Measurements from ENCODE around the gene CD4. TPM values are rescaled to one million over a fixed set of nuclear protein-coding genes. Genes with fewer than 3 reads are reported as not detected.
"Not testable (repeated sequence)": the region's sequence is repeated elsewhere in the genome, so short reads cannot be mapped to it uniquely, and the experiment has no call there.

CD4 gene
- total RNA-seq, 4 donors from 2014 or later, result 7.5 to 12.6 (median 8.9) TPM

DNA sequence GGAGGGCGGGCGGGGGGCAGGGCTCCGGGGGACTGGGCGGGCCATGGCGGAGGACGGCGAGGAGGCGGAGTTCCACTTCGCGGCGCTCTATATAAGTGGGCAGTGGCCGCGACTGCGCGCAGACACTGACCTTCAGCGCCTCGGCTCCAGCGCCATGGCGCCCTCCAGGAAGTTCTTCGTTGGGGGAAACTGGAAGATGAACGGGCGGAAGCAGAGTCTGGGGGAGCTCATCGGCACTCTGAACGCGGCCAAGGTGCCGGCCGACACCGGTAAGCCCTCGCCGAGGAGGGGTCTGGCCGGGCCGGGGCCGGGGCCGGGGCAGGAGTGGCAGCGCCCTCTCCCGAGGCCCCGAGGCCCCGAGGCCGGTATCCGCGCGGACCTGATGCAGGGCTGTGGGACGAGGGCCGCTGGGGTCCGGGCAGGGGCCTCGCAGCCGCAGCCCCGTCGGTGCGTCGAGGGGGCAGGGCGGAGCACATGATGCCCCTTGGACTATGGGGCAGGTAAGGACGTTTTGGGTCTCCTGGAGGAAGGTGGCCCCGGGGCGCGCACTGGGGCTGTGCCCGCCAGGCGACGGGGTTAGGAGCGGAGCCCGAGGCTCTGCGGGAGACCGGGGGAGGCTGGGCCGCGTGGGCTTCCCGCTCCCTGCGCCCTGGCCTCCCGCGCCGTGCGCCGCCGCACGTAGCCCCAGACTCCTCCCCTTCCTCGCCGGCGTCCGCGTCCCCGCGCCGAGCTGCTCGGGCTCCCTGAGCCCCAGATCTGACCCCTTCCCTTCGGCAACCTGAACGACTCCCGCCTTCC lies 78.3 kb downstream of the CD4 start, which contains the start of gene TPI1:
TPI1 (plus strand) TSS at position 119 of the 798 bp plus-strand sequence; CDS start at position 155, 36 bp downstream.
- Histone ChIP-seq H3K9me3 (no peaks in the 10 kb centered on the region), H3K27ac (peak within 1 kb of the TSS; percentile 77 to 98 (median 96)), H3K36me3 (peaks cover 0 to 58% (median 0%) of the 10 kb centered on the region in 3 donors), H3K27me3 (no peaks in the 10 kb centered on the region), H3K4me1 (peaks cover 0 to 52% (median 32%) of the 10 kb centered on the region in 4 donors), H3K4me3 (peak within 1 kb of the TSS; percentile 76 to 96 (median 94))
- 0 to 2% methylated on average over 15 to 24 of the region's 86 CpGs for WGBS, 2 donors
- TF ChIP-seq POLR2A (IDR thresholded peaks at IDR 0.05), result peak; percentile 96
- TF ChIP-seq, protein P1, sequence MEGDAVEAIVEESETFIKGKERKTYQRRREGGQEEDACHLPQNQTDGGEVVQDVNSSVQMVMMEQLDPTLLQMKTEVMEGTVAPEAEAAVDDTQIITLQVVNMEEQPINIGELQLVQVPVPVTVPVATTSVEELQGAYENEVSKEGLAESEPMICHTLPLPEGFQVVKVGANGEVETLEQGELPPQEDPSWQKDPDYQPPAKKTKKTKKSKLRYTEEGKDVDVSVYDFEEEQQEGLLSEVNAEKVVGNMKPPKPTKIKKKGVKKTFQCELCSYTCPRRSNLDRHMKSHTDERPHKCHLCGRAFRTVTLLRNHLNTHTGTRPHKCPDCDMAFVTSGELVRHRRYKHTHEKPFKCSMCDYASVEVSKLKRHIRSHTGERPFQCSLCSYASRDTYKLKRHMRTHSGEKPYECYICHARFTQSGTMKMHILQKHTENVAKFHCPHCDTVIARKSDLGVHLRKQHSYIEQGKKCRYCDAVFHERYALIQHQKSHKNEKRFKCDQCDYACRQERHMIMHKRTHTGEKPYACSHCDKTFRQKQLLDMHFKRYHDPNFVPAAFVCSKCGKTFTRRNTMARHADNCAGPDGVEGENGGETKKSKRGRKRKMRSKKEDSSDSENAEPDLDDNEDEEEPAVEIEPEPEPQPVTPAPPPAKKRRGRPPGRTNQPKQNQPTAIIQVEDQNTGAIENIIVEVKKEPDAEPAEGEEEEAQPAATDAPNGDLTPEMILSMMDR (IDR thresholded peaks at IDR 0.05), result peak in 3 of 5 experiments; percentile 3 to 23 (median 10)
- TF ChIP-seq EP300 (IDR thresholded peaks at IDR 0.05), result peak in 1 of 2 donors; percentile 99
- DNase-seq (ENCODE audit: low spot score in 2 of 2), result peak in 1 of 2 donors; percentile 74

DNA sequence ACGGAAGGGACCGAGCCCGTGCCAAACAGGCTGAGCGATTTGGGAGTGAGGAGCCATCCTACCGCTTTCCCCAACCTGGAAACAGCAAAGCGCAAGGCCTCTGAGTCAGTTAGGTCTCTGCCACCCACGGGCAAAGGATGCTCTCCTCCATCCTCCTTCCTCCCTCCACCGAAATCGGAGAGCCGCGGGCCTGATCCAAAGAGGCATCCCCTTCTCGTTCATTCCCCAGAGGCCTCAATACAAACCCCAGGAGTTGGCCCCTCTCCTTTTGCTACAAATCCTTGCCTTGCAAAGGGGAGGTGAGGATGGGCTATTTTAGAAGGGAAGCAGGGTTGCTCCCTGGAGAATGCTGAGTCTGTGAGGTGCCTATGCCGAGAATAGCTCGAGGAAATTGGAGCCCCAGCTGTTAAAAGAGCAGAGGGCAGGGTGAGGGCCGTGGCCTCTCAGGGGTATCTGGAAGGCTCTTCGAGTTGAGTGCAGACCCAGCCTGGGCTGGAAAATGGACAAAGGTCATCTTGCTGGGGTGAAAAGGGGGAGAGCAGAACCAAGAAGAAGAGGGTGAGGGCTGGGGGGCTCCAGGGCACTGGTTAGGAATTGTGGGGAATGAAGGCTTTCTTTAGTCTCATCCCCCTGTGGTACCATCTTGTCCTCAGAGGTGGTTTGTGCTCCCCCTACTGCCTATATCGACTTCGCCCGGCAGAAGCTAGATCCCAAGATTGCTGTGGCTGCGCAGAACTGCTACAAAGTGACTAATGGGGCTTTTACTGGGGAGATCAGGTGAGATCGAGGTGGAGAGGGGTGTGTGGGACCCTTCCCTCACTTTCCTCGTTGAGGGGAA lies 79.1 kb downstream of the CD4 start:
- DNase-seq (ENCODE audit: low spot score in 2 of 2), result no peak
- TF ChIP-seq, protein P1 (IDR thresholded peaks at IDR 0.05), result no peak
- TF ChIP-seq POLR2A (IDR thresholded peaks at IDR 0.05) (no peak), EP300 (IDR thresholded peaks at IDR 0.05) (no peak)
- WGBS, 2 donors, result 5 to 7% methylated on average over 17 to 22 of the region's 22 CpGs
- H3K27ac ChIP-seq, result peak overlapping the region; percentile 77 to 98 (median 96)
- H3K4me3 ChIP-seq, result peak overlapping the region; percentile 76 to 96 (median 94)
- no peaks in the 10 kb centered on the region for H3K9me3 ChIP-seq
- H3K36me3 ChIP-seq, result peaks cover 0 to 50% (median 0%) of the 10 kb centered on the region in 3 donors
- no peaks in the 10 kb centered on the region for H3K27me3 ChIP-seq
- H3K4me1 ChIP-seq, result peaks cover 0 to 52% (median 32%) of the 10 kb centered on the region in 4 donors

DNA sequence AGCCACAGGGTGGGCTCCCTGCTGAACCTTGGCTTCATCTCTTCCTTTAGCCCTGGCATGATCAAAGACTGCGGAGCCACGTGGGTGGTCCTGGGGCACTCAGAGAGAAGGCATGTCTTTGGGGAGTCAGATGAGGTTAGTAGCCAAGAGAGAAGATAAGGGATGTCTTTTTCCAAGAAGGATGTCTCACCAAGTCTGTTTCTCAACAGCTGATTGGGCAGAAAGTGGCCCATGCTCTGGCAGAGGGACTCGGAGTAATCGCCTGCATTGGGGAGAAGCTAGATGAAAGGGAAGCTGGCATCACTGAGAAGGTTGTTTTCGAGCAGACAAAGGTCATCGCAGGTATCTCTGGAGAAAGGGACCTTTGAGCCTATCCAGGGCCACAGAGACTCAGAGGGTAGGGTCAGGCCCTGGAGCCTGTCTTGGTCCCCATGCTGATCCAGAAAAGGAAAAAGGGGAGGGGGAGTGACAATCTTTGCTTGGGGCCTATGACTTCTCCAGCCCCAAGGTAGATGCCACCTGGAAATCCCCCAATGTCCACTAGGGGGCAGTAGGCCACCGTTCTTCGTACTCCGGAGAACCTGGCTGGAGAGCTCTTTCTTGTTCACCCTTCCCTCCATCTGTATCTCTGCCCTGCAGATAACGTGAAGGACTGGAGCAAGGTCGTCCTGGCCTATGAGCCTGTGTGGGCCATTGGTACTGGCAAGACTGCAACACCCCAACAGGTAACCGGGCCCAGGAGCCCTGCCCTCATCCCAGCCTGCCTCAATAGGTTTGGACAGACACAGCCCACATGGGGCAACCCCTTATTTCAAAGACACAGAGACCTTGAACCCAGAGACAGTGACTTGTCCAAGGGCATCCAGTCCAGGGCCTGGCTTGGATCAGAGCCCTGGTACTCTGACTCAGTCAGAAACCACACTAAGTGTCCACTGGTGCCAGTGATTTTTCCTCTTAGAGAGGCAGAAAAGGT lies 80.0 kb downstream of the CD4 start:
- H3K4me3 ChIP-seq, result peak overlapping the region in 1 of 4 donors; percentile 76
- H3K27me3 ChIP-seq, result no peaks in the 10 kb centered on the region
- DNase-seq (ENCODE audit: low spot score in 2 of 2), result peak; percentile 69 to 88
- H3K4me1 ChIP-seq, result peaks cover 0 to 60% (median 32%) of the 10 kb centered on the region in 4 donors
- 29 to 34% methylated on average over 12 of the region's 12 CpGs for WGBS, 2 donors
- no peaks in the 10 kb centered on the region for H3K9me3 ChIP-seq
- peak overlapping the region in 3 of 4 donors; percentile 94 to 98 (median 97) for H3K27ac ChIP-seq
- H3K36me3 ChIP-seq, result peaks cover 0 to 41% (median 0%) of the 10 kb centered on the region in 3 donors
- no peak for TF ChIP-seq EP300 (IDR thresholded peaks at IDR 0.05)
- no peak for TF ChIP-seq POLR2A (IDR thresholded peaks at IDR 0.05)
- TF ChIP-seq, protein P1 (IDR thresholded peaks at IDR 0.05), result peak; percentile 84 to 95 (median 88)

DNA sequence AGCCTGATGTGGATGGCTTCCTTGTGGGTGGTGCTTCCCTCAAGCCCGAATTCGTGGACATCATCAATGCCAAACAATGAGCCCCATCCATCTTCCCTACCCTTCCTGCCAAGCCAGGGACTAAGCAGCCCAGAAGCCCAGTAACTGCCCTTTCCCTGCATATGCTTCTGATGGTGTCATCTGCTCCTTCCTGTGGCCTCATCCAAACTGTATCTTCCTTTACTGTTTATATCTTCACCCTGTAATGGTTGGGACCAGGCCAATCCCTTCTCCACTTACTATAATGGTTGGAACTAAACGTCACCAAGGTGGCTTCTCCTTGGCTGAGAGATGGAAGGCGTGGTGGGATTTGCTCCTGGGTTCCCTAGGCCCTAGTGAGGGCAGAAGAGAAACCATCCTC lies 81.0 kb downstream of the CD4 start:
- not testable (repeated sequence) for H3K4me3 ChIP-seq; H3K27me3 ChIP-seq; DNase-seq (ENCODE audit: low spot score in 2 of 2); H3K9me3 ChIP-seq
- 71 to 73% methylated on average over 4 of the region's 4 CpGs for WGBS, 2 donors
- peaks cover 0 to 65% (median 32%) of the 10 kb centered on the region in 4 donors for H3K4me1 ChIP-seq
- peak overlapping the region in 1 of 4 donors; percentile 94 for H3K27ac ChIP-seq
- H3K36me3 ChIP-seq, result peaks cover 0 to 31% (median 0%) of the 10 kb centered on the region in 3 donors

Other genes starting within 250 kb of the CD4 start
- gene IFFO1, start 233.5 kb upstream of the CD4 start, total RNA-seq, result 10 to 100 TPM; 44.6 to 58.6 (median 55.3) TPM
- gene NOP2, start 221.2 kb upstream of the CD4 start, total RNA-seq, result 10 to 100 TPM; 16.1 to 30.9 (median 24.3) TPM
- 100 to 1,000 TPM; 192 to 256 (median 242) TPM for gene CHD4, start 182.1 kb upstream of the CD4 start, total RNA-seq
- gene LPAR5, start 153.6 kb upstream of the CD4 start, total RNA-seq, result 10 to 100 TPM in 1 of 4 donors, 1 to 10 TPM in 3; 1.8 to 11.4 (median 3.2) TPM
- gene ACRBP, start 142.1 kb upstream of the CD4 start, total RNA-seq, result 1 to 10 TPM in 3 of 4 donors, under 1 TPM in 1; 0.30 to 2.4 (median 2.0) TPM
- 10 to 100 TPM; 32.6 to 52.5 (median 45.3) TPM for gene ING4, start 126.4 kb upstream of the CD4 start, total RNA-seq
- 10 to 100 TPM; 26.2 to 52.5 (median 38.2) TPM for gene ZNF384, start 100.2 kb upstream of the CD4 start, total RNA-seq
- under 1 TPM in 2 of 4 donors, not detected in 2; 0.21 to 0.39 TPM for gene PIANP, start 88.7 kb upstream of the CD4 start, total RNA-seq
- 10 to 100 TPM; 46.9 to 74.4 (median 70.0) TPM for gene COPS7A, start 65.5 kb upstream of the CD4 start, total RNA-seq
- 100 to 1,000 TPM; 103 to 205 (median 133) TPM for gene MLF2, start 36.4 kb upstream of the CD4 start, total RNA-seq
- gene PTMS, start 23.2 kb upstream of the CD4 start, total RNA-seq, result 100 to 1,000 TPM; 112 to 225 (median 174) TPM
- 1 to 10 TPM; 1.2 to 4.0 (median 2.9) TPM for gene LAG3, start 17.0 kb upstream of the CD4 start, total RNA-seq
- 1 to 10 TPM; 1.3 to 5.4 (median 2.2) TPM for gene GPR162, start 32.3 kb downstream of the CD4 start, total RNA-seq
- gene P3H3, start 38.9 kb downstream of the CD4 start, total RNA-seq, result 10 to 100 TPM; 14.6 to 45.8 (median 36.4) TPM
- gene GNB3, start 51.4 kb downstream of the CD4 start, total RNA-seq, result 1 to 10 TPM in 3 of 4 donors, under 1 TPM in 1; 0.84 to 9.9 (median 5.6) TPM
- 10 to 100 TPM in 1 of 4 donors, 1 to 10 TPM in 1, under 1 TPM in 2; 0.21 to 19.4 (median 3.6) TPM for gene CDCA3, start 61.8 kb downstream of the CD4 start, total RNA-seq
- 10 to 100 TPM; 47.6 to 63.9 (median 56.8) TPM for gene USP5, start 62.6 kb downstream of the CD4 start, total RNA-seq
- 100 to 1,000 TPM; 189 to 346 (median 282) TPM for gene TPI1, start 78.0 kb downstream of the CD4 start, total RNA-seq
- 10 to 100 TPM in 3 of 4 donors, 1 to 10 TPM in 1; 9.4 to 12.7 (median 11.8) TPM for gene SPSB2, start 83.8 kb downstream of the CD4 start, total RNA-seq
- 10 to 100 TPM; 11.6 to 17.2 (median 17.1) TPM for gene LRRC23, start 115.3 kb downstream of the CD4 start, total RNA-seq
- gene ENO2, start 125.1 kb downstream of the CD4 start, total RNA-seq, result 10 to 100 TPM; 14.0 to 25.8 (median 15.9) TPM
- 100 to 1,000 TPM in 3 of 4 donors, 10 to 100 TPM in 1; 92.2 to 260 (median 123) TPM for gene ATN1, start 138.4 kb downstream of the CD4 start, total RNA-seq
- not detected for gene RNU7-1, start 154.3 kb downstream of the CD4 start, total RNA-seq
- 100 to 1,000 TPM; 569 to 764 (median 665) TPM for gene C12orf57, start 154.5 kb downstream of the CD4 start, total RNA-seq
- gene PTPN6, start 161.8 kb downstream of the CD4 start, total RNA-seq, result 10 to 100 TPM; 11.9 to 31.5 (median 20.8) TPM
- gene PHB2, start 181.1 kb downstream of the CD4 start, total RNA-seq, result 100 to 1,000 TPM; 138 to 178 (median 149) TPM
- 10 to 100 TPM; 27.7 to 37.7 (median 35.9) TPM for gene EMG1, start 181.4 kb downstream of the CD4 start, total RNA-seq
- gene LPCAT3, start 228.9 kb downstream of the CD4 start, total RNA-seq, result 10 to 100 TPM; 19.7 to 29.7 (median 23.8) TPM